Cardiac fibroblast (primary cell): ENCODE results near the gene LRP1B.

Experiments used
- DNase-seq, 2 donors: peaks; one replicate each; pipeline versions ENCODE4 v3.0.0 to v3.0.0-alpha.2; 2010; ENCODE audit warnings: low read depth in 2 of 2
- H3K4me3 ChIP-seq, 2 donors: replicated peaks in 1 of 2; 1 replicate in 1 of 2; 2 replicates in 1 of 2; pipeline ENCODE4 v1.5.1; 2011; ENCODE audit warnings: low read depth in 2 of 2, low read length in 2 of 2, mild to moderate bottlenecking in 2 of 2, moderate library complexity in 1 of 2
- TF ChIP-seq, protein P1 (sequence below): IDR thresholded peaks from one replicate; pipeline ENCODE4 v1.5.1; 2011; ENCODE audit warnings: low read depth, mild to moderate bottlenecking, low read length, inconsistent platforms

LRP1B gene

DNA sequence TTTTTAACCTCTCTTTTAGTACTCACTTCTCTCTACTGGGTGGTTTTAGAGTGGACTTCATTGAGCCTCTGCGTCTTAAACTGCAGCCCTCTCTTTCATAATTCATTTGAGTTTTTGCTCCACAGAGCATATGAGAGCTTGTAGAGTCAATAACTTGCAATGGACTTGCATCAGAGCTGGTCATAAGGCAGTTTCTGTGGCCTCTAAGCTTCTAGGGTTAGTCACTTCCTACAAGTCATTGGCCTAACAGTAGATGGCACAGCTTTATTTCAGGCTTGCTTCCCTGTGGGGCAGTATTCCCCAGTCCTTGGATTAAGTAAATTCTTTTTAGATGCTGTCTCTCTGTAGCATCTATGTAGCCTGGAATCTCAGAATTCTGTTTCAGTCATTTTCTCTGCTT is 1435.7 kb downstream of the LRP1B start:
- TF ChIP-seq, protein P1, sequence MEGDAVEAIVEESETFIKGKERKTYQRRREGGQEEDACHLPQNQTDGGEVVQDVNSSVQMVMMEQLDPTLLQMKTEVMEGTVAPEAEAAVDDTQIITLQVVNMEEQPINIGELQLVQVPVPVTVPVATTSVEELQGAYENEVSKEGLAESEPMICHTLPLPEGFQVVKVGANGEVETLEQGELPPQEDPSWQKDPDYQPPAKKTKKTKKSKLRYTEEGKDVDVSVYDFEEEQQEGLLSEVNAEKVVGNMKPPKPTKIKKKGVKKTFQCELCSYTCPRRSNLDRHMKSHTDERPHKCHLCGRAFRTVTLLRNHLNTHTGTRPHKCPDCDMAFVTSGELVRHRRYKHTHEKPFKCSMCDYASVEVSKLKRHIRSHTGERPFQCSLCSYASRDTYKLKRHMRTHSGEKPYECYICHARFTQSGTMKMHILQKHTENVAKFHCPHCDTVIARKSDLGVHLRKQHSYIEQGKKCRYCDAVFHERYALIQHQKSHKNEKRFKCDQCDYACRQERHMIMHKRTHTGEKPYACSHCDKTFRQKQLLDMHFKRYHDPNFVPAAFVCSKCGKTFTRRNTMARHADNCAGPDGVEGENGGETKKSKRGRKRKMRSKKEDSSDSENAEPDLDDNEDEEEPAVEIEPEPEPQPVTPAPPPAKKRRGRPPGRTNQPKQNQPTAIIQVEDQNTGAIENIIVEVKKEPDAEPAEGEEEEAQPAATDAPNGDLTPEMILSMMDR, result no peak
- DNase-seq, result peak; percentile 59 to 70
- no peak overlapping the region for H3K4me3 ChIP-seq

DNA sequence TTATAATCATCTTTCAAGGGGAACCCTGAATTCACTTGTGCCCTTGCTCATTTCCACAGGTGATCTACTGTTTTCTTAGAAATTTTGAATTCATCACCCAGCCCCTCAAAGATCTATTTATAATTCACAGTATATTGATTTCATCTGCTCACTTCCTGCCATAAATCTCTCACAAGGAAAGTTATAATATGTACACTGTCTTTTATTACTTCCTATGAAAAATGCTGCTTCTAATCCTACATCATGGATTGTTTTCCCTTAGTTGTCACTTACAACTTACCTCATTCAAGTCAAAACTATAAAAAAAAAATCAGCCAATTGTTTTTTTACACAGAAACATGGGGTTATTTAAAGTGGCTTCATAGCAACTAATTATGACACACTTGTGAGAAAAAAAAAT is 1443.0 kb downstream of the LRP1B start:
- DNase-seq, result no peak
- TF ChIP-seq, protein P1, result no peak
- H3K4me3 ChIP-seq, result no peak overlapping the region

DNA sequence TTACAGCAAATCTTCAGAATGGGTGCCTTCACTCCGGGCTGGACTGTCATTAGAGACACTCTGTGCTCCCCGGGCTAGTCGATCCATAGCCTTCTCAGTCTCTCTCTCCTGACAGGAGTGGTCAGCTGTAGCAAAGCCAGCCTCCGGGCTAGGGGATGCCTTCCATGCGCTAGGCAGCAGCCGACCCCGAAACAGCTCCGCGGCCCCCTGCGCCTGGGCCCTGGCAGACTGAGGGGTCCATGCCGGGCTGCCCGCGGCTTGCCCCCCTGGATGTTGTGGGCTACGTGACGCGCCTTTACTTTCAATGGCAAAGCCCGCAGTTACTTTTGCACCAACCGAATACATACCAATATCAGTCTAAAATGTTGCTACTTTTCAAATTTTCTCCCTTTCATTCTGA is 1447.2 kb downstream of the LRP1B start:
- no peak for DNase-seq
- TF ChIP-seq, protein P1, result no peak
- H3K4me3 ChIP-seq, result no peak overlapping the region

DNA sequence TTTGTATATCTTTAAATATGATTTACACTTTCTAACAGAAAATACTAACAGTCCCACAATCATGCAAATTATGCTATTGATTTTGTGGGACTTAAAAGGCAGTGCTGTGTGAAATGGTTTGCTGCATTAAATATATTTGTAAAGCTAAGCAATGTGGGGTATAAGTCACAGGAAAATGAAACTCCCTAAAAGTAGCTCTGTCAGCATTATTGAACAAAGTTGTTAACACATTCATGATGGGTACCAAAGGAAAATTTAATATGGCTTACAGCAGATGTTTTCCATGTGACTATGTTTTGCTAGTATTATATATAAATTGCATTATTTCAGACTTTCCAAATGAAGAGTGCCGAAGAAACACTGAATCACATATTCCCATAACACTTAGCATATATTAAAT is 1450.0 kb downstream of the LRP1B start:
- TF ChIP-seq, protein P1, result no peak
- no peak overlapping the region for H3K4me3 ChIP-seq
- no peak for DNase-seq

DNA sequence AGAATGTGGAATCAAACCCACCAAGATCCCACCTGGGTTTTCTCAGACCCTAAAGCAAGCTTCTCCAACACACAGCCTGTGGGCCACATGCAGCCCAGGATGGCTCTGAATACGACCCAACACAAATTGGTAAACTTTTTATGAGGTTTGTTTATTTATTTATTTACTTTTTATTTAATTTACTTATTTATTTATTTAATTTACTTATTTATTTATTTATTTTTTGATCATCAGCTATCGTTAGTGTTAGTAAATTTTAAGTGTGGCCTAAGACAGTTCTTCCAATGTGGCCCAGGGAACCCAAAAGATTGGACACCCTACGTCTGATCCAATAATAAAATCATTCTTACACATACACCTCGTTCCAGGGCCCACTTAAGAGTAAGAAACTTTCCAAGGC is 1451.1 kb downstream of the LRP1B start:
- no peak overlapping the region for H3K4me3 ChIP-seq
- TF ChIP-seq, protein P1, result no peak
- DNase-seq, result no peak

DNA sequence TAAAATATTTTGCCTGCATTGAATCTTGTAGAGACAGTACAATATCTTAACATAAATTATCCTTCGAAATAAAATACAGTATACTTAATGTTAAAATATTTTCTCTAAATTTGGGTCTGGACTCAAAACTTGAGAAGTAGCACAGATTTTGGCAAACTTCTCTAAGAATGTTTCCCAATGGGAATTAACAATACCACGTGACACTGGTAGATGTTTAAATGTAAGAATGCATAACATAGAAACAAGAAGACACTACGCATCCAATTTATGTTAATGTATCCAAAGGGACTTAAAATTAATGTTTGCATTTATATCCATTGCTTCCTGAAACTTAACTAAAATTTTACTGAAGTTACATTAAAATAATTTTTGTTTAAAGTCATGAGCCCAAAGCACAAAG is 1460.9 kb downstream of the LRP1B start:
- TF ChIP-seq, protein P1, result no peak
- no peak for DNase-seq
- H3K4me3 ChIP-seq, result no peak overlapping the region

DNA sequence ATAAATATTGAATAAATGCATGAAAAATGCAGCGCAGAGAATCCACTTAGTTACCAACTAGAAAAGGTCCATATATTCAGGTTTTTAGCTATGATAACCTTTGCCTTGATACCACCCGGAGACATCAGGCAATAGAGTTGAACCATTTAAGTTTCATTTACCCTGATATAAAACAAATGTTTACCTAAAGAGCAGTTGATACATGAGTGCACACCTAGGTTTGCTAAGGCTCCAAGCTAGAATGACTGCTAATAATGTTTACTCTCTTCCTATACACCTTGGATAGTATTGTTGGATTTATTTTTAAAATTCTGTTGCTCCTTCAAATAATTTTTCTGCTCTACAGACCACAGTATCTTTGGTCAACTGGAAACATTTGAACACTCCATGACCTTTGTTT is 1463.6 kb downstream of the LRP1B start:
- DNase-seq, result no peak
- H3K4me3 ChIP-seq, result no peak overlapping the region
- TF ChIP-seq, protein P1, result no peak
